ENCODE results near the gene CA10.

DNA sequence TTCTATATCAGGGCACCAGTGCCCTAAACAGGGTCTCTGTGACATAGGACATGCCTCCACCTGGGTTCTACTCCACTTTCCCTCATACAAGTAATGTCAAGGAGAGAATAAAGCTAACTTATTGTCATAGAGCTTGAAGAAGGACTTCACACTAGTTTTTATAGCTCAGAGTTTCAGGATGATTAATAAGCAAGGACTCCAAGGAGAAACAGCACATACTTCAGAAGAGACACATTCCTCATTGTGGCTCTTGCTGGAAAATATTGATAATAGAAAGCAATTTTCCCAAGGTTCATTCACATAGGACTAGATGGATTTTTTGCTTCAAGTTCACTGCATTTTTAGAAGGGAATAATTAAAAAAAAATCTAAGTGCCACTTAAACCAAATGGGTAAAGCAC, 133.3 kb downstream of the CA10 start:
- TF ChIP-seq EP300 (conservative IDR thresholded peaks at IDR 0.05; ENCODE audit: poor library complexity, severe bottlenecking) (no peak), POLR2AphosphoS5 (IDR thresholded peaks at IDR 0.05) (no peak), EZH2 (IDR thresholded peaks at IDR 0.05; ENCODE audit: borderline replicate concordance, insufficient read depth, low read length, poor library complexity, severe bottlenecking) (no peak), RAD21 (conservative IDR thresholded peaks at IDR 0.05) (no peak), TAF1 (IDR thresholded peaks at IDR 0.05; ENCODE audit: low read depth) (no peak), MXI1 (conservative IDR thresholded peaks at IDR 0.05; ENCODE audit: poor library complexity, severe bottlenecking) (no peak)
- TF ChIP-seq, protein P1, sequence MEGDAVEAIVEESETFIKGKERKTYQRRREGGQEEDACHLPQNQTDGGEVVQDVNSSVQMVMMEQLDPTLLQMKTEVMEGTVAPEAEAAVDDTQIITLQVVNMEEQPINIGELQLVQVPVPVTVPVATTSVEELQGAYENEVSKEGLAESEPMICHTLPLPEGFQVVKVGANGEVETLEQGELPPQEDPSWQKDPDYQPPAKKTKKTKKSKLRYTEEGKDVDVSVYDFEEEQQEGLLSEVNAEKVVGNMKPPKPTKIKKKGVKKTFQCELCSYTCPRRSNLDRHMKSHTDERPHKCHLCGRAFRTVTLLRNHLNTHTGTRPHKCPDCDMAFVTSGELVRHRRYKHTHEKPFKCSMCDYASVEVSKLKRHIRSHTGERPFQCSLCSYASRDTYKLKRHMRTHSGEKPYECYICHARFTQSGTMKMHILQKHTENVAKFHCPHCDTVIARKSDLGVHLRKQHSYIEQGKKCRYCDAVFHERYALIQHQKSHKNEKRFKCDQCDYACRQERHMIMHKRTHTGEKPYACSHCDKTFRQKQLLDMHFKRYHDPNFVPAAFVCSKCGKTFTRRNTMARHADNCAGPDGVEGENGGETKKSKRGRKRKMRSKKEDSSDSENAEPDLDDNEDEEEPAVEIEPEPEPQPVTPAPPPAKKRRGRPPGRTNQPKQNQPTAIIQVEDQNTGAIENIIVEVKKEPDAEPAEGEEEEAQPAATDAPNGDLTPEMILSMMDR (IDR thresholded peaks at IDR 0.05; ENCODE audit: poor library complexity, severe bottlenecking): no peak
- TF ChIP-seq, protein P2, sequence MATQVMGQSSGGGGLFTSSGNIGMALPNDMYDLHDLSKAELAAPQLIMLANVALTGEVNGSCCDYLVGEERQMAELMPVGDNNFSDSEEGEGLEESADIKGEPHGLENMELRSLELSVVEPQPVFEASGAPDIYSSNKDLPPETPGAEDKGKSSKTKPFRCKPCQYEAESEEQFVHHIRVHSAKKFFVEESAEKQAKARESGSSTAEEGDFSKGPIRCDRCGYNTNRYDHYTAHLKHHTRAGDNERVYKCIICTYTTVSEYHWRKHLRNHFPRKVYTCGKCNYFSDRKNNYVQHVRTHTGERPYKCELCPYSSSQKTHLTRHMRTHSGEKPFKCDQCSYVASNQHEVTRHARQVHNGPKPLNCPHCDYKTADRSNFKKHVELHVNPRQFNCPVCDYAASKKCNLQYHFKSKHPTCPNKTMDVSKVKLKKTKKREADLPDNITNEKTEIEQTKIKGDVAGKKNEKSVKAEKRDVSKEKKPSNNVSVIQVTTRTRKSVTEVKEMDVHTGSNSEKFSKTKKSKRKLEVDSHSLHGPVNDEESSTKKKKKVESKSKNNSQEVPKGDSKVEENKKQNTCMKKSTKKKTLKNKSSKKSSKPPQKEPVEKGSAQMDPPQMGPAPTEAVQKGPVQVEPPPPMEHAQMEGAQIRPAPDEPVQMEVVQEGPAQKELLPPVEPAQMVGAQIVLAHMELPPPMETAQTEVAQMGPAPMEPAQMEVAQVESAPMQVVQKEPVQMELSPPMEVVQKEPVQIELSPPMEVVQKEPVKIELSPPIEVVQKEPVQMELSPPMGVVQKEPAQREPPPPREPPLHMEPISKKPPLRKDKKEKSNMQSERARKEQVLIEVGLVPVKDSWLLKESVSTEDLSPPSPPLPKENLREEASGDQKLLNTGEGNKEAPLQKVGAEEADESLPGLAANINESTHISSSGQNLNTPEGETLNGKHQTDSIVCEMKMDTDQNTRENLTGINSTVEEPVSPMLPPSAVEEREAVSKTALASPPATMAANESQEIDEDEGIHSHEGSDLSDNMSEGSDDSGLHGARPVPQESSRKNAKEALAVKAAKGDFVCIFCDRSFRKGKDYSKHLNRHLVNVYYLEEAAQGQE (IDR thresholded peaks at IDR 0.05; ENCODE audit: borderline replicate concordance): no peak
